ENCODE measurements around the gene CTPS2. TPM values are rescaled to one million over a fixed set of nuclear protein-coding genes. Genes with fewer than 3 reads are reported as not detected.

Gene CTPS2
- total and polyA plus RNA-seq, 2 experiments from 2014 or later, result 10.4 to 35.5 TPM

GRCh38 chrX:16606142-16606720 is 106.2 kb downstream of the CTPS2 start (continued):
- TF ChIP-seq REST (IDR thresholded peaks at IDR 0.05; ENCODE audit: unreplicated experiment) (no peak), EZH2phosphoT487 (IDR thresholded peaks at IDR 0.05; ENCODE audit: unreplicated experiment) (no peak), STAT1 (IDR thresholded peaks at IDR 0.05; ENCODE audit: unreplicated experiment) (no peak), POLR2AphosphoS5 (IDR thresholded peaks at IDR 0.05; ENCODE audit: low read depth) (no peak)

GRCh38 chrX:16604337-16604736 is 108.1 kb downstream of the CTPS2 start:
- no peaks in the 10 kb centered on the region for H3K36me3 ChIP-seq (ENCODE audit: insufficient read depth)
- H4K20me1 ChIP-seq (replicated peaks; ENCODE audit: insufficient read depth), result no peaks in the 10 kb centered on the region
- H2AFZ ChIP-seq, result no peak overlapping the region
- DNase-seq (ENCODE audit: low spot score), result no peak
- H3K4me3 Mint-ChIP-seq, result no peak overlapping the region
- H3K4me1 Mint-ChIP-seq, result peaks cover 23% of the 10 kb centered on the region; the same call in 2 of the 3 replicates
- H3K79me2 ChIP-seq (replicated peaks; ENCODE audit: insufficient read depth), result no peaks in the 10 kb centered on the region
- no peaks in the 10 kb centered on the region for H3K9me3 Mint-ChIP-seq
- H3K36me3 Mint-ChIP-seq (ENCODE audit: low read depth), result peaks cover 54% of the 10 kb centered on the region; the same call in 2 of the 3 replicates
- H3K27me3 ChIP-seq (ENCODE audit: insufficient read depth), result no peaks in the 10 kb centered on the region
- H3K27me3 Mint-ChIP-seq (ENCODE audit: insufficient read depth, low read depth, poor library complexity), result peaks cover 3% of the 10 kb centered on the region
- H3K27ac Mint-ChIP-seq, result no peak overlapping the region
- no peak for TF ChIP-seq EZH2phosphoT487 (IDR thresholded peaks at IDR 0.05; ENCODE audit: unreplicated experiment)
- TF ChIP-seq CREB1 (CRISPR knock-in tag; IDR thresholded peaks at IDR 0.05; ENCODE audit: low read depth), result no peak
- TF ChIP-seq ZNF331 (CRISPR knock-in tag; IDR thresholded peaks at IDR 0.05; ENCODE audit: low read depth), result no peak
- TF ChIP-seq STAT1 (IDR thresholded peaks at IDR 0.05; ENCODE audit: unreplicated experiment), result no peak
- no peak for TF ChIP-seq CTCF (conservative IDR thresholded peaks at IDR 0.05; ENCODE audit: low read depth in 2 of 2)
- TF ChIP-seq REST (IDR thresholded peaks at IDR 0.05; ENCODE audit: unreplicated experiment), result no peak
- TF ChIP-seq ZNF114 (CRISPR knock-in tag; IDR thresholded peaks at IDR 0.05), result no peak
- TF ChIP-seq ZNF462 (CRISPR knock-in tag; IDR thresholded peaks at IDR 0.05), result no peak
- H3K27ac ChIP-seq (ENCODE audit: low read depth), result peak overlapping the region; percentile 72; the same call in 1 of the 2 replicates
- H3K4me1 ChIP-seq (ENCODE audit: insufficient read depth), result no peaks in the 10 kb centered on the region
- H3K4me3 ChIP-seq, result no peak overlapping the region
- no peaks in the 10 kb centered on the region for H3F3A ChIP-seq (replicated peaks; ENCODE audit: low read depth)
- ATAC-seq, result no peak
- no peak overlapping the region for H3K4me2 ChIP-seq
- H3K9me2 ChIP-seq (ENCODE audit: insufficient read depth), result no peaks in the 10 kb centered on the region
